NCI-H1694 treated with DMSO at 0.1 percent for 48 hours (cell line): ENCODE results near the gene ACE2.
"Not testable (repeated sequence)": the region's sequence is repeated elsewhere in the genome, so short reads cannot be mapped to it uniquely, and the experiment has no call there.

Experiments
- DNase-seq: peaks from one replicate; lab custom pipeline; 2025; lab: John Stamatoyannopoulos, UW

The ACE2 gene

GRCh38 chrX:15600745-15601144 is at the start of gene ACE2:
ACE2 (minus strand) TSS chrX:15600960; CDS start chrX:15600911, 49 bp downstream.
- no peak for DNase-seq

DNA sequence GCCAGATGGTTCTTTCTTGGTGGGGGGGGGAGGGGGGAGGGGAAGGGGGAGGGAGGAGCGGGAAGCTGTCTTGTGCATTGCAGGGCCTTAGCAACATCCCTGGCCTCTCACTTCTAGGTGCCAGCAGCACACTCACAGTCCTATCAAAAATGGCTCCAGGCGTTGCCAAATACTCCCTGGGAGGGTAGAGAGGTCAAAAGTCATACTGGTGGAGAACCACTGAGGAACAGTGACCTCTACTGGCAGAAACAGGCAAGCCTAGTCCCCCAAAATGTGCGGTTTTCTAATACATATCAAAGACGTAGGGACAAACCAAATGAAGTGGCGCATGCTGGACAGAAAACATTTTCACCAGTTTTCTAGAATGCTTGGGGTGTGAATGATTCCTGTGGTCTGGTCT is 46.8 kb upstream of the ACE2 start:
- DNase-seq: not testable (repeated sequence)

DNA sequence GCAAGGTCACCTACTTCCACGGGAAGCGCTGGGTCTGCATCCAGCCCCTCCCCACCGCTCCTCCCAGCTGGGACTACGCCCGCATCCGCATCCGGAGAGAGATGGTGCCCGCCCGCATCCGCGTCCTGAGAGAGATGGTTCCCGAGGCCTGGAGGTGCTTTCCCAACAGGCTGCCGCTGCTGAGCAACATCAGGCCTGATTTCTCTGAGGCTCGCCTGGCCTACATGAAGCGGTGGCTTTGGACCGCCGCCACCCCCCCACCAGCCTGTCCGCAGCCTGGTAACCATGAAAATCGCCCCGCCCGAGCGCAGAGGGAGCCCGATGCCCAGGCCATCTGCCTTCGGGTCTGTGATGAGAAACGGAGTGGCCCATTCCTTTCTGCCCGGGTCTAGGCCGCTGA is 45.8 kb upstream of the ACE2 start:
- no peak for DNase-seq

DNA sequence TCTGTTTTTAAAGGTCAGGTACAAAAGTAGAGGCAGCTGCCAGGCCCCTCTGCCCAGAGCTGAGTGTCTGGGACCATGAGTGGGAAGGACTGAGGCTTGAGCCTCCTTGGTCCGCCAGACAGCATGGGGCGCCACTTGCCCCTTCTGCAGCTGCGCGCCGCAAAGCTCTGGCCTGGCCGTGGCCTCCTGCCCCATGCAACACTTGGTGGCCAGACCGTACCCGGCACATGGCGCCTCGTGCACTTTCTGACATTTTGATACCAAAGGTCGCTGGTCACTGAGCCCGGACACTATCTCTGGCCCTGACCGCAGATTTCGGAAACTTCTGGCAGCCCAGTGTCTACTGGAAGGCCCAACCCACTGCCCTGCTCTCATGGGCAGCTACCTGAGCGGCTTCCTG is 45.3 kb upstream of the ACE2 start:
- no peak for DNase-seq

DNA sequence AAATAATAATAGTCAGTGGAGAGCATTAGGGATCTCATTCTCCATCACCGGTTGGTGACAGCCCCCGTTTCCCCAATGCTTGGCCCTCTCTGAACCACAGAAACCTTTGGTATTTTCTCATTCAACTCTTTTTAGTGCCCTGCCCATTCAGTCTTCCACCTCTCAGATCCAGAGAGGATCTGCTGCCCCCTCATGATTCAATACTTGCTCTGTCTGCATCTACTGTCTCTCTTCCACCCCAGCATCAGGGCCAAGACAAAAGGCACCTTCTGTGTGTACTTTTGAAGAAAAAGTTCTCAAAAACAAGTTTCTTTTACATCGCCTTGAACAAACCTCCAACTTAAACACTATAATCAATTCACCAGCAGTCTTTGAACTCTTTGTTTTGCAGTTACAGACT is 44.5 kb upstream of the ACE2 start:
- no peak for DNase-seq

DNA sequence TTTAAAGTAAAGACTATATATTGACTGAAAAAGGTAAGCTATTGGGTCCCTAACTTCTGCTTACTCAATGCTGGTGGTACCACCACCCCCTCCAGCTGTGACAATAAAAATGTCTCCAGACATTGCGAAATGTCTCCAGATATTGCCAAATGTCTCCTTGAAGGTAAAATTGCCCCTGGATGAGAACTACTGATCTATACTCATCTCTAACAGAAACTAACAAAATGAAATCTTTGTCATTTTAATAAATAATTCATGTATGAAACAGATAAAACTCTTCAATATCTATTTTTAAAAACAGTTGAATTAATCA is 43.8 kb upstream of the ACE2 start:
- no peak for DNase-seq

DNA sequence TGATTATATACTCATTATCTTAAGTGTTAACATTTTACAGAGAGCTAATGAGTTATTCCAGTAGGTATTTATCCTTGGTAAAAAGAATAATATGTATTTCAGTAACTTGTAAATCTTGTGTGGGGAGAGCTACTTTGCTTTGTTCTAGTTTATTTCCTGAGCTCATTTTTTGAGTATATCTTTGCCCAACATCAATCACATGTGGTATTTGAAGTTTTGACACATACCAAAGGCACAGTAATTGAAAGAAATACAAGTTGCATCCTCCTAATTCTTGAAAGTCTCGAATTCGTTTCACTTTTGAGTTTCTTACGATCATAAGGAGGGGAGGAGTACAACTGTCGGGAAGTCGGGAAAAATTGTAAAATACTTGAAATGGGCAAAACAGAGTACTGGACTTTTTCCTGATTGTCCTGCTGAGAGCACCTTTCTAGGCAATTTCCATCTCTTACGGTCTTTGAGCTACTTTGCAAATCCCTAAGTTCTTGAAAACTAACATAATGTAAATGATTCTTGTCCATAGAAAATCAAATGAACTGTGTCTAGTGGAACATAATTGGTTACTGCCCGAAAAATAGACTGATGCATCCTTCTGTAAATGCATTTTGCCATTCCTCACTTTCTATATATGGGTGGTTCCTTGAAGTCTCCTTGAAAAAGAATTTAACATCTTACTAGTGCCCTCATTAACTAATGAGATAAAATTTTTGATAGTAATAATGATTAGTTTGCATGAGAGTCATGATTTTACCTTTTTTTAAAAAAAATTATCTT is 43.2 kb upstream of the ACE2 start:
- no peak for DNase-seq

GRCh38 chrX:15631637-15632036 is 30.9 kb upstream of the ACE2 start:
- no peak for DNase-seq

GRCh38 chrX:15623054-15623453 is 22.3 kb upstream of the ACE2 start:
- no peak for DNase-seq

- DNase-seq: no peak
Observed at GRCh38 chrX:15619053-15619755, 18.4 kb upstream of the ACE2 start.

DNA sequence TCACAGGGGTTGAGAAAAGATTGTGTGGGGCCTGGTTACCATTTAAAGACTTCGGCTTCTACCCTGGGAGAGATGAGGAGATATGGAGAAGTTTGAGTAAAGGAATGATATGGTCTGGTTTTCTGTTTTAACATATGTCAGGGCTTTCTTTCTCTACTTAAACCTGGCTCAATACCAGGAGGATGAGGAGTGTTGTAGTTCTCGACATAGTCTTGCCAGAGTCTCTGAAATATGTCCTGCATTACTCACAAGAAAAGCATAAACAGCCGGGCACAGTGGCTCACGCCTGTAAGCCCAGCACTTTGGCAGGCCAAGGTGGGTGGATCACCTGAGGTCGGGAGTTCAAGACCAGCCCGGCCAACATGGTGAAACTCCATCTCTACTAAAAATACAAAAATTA is 16.4 kb upstream of the ACE2 start:
- DNase-seq: no peak

GRCh38 chrX:15616531-15616930 is 15.8 kb upstream of the ACE2 start:
- no peak for DNase-seq

DNA sequence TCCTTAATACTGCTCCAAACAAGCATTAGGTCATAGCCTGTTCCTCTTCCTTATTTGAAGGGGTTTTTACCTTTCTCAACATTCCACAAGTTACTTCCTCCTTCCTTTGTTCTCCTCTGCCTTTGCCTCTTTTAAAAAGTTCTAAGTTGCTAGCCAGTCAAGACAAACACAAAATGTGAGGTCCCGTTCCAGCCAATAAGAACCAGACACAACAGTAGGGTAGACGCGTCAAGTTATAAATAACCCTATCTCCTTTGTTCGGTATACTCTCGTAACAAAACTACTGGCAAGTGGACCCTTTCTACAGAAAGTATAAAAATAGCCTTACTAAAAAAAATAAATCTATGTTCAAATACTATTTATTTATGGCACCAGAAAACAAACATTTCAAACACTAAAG is 6.3 kb upstream of the ACE2 start:
- no peak for DNase-seq

DNA sequence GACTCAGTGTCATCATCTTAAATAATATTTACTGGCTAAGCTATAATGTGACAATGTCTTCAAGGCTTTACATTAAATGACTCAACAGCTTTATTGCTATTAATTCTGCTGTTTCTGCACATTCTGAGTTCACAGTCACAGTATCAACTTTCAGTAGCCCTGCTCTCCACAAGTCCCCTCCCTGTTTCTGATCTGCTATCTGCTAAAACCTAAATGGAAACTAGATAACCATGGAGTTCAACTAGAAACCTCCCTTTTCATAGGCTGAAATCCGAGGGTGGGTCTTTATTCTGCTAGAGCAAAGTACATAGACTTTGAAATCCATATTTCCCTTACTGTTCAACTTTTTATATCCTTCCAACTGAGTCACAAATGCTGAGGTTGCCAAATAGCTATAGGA is 5.4 kb upstream of the ACE2 start:
- no peak for DNase-seq

- DNase-seq: no peak
Observed at GRCh38 chrX:15605226-15605625, 4.5 kb upstream of the ACE2 start.

DNA sequence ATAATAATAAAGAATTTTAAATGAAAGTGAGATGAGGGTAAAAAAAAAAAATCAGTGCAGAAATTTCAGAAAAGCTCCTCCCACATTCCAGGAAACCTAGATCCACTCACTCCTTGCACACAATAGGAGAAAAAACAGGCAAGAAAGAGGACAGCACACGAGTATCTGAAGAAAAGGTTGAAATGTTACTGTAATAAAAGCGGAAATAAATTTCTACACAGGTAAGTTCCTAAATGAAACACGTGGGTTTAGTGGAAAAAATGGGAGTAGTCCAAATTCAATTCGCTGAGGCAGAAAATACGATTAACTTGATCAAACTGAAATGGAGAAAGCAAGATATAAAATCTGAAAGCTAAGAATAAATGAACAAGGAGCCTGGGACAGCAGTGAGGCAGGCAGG is 2.0 kb upstream of the ACE2 start:
- no peak for DNase-seq

DNA sequence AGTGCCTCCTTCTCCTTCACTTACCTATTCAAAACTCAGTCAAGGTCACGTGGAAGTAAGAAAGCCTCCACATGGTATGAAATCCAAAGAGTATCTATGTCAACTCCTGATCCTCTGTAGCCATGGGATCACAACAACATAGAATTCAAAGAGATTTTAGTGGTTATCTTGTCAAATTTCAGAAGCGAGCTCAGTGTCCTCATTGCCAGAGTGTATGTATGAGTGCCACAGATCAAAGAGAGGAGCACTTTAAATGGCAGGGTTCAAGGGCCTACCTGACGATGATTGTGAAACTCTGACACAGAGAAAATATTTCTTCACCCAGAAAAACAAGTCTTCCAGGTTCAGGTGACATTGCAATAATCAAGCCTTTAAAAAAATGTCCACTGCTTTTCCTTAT is 1.2 kb upstream of the ACE2 start:
- no peak for DNase-seq

- DNase-seq: no peak
Observed at GRCh38 chrX:15600049-15600448, 711 bp downstream of the ACE2 start.

- DNase-seq: no peak
Observed at GRCh38 chrX:15599461-15599860, 1.3 kb downstream of the ACE2 start.

DNA sequence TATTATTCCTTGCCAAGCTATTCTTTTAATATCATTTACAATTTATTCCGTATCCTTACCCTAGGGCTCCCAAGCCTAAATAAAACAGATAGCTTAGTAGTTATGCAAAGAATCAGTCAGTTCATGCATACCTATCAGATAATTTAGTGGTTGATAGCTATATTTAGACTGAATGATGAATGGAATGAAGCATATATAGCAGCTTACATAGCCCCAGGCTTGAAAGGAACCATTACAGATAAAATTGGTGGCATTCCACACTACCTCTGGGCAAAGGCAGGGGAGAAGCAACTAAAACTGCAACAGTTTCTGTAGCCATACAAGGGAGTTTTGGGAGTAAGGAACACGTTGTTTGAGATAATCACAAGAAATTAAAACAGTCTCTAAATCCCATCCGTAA is 2.7 kb downstream of the ACE2 start:
- no peak for DNase-seq

DNA sequence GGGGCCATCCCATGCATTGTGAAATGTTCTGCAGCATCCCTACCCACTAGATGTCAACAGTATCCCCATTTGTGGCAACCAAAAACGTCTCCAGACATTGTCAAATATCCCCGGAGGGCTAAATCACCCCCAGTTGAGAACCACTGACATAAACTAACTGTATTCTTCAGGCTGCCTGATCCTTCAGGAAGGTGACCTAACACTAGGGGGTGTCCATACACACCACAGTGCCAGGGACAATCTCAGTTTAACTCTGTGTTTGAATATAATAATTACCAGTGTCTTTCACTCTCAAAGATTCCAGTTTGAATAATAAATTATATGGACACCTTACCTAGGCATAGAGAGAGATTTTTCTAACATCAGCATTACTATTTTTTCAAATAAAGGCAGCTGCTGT is 6.4 kb downstream of the ACE2 start:
- DNase-seq: no peak

DNA sequence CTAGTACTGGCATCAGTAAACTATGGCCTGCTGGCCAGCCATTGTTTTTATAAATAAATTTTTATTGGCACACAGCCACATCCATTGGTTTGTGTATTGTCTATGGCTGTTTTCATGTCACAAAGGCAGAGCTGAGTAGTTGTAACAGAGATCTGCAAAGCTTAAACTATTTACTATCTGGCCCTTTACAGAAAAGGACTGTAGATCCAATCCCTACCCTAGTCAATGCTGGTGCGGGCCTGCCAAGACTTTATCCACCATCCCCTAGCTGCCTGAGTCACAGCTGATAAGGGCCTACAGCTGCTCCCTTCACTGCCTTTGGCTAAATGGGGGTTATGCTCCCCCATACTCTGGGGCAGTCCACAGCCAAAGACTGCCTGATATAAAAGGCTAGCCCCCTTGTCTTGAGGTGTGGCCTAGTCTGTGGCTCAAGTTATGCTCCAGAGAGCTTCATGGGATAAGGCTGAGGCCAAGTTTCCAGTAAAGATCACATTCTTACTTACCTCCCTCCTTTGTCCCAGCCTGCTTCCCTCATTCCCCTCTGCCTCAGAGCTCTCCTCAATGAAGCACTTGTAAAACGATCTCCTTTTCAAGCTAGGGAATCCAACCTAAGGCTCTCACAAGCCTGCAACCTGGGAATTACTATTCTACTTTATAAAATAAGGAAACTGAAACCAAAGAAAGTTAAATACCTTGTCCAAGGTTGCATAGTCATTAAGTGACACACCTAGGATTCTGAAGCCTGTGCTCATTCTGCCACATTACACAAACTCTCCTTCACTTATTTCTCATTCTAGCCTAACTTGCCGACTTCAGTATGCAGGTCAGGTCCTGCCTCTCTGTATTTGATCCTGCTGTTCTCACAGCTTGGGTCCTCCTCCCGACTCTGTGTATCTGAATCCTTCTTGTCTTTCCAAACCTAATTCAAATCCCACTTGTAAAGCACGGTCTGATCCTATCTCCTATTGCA is 20.7 kb downstream of the ACE2 start:
- no peak for DNase-seq

DNA sequence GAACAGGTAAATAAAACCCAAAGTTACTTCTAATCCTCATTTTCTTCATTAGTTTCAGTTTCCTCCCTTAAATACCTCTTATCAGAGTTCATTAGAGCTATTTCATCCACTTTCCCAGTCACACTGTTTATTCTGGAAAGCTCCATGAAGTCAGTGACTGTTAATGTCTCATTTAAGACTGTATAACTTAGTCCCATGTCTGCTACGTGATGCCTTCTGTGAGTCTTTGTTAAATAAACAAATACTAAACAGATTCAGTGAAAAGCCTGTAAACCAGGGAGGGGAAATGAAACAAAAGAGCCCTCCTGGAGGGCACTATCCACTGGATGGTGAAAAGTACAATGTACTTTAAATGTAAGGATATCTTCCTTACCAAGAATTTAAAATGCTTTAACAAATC is 24.7 kb downstream of the ACE2 start:
- DNase-seq: no peak
